SK-N-SH treated with all-trans-retinoic acid at 6 μM for 48 hours (cell line): ENCODE data around the gene C18orf63.

ENCODE experiments used
- ATAC-seq: fragments of 200-7000 bp; cut with Tn5 transposase; 3 replicates; pipeline ENCODE4 v1.9.1; 2020; ENCODE audit warnings: mild to moderate bottlenecking, moderate library complexity
- ARNTL ChIP-seq: fragments of 450-650 bp; formaldehyde crosslinking; IDR thresholded peaks from 2 replicates; pipeline ENCODE4 v1.5.0; 2020; ENCODE audit warnings: low read depth, mild to moderate bottlenecking, moderate library complexity, borderline replicate concordance
- BACH2 ChIP-seq: fragments of 250-450 bp; sonication (Bioruptor Pico); IDR thresholded peaks from 2 replicates; pipeline ENCODE4 v1.9.0; 2021; ENCODE audit warnings: mild to moderate bottlenecking, borderline replicate concordance
- CSDC2 ChIP-seq: fragments of 250-450 bp; sonication (Bioruptor Pico); IDR thresholded peaks from 2 replicates; pipeline ENCODE4 v1.5.0; 2020; ENCODE audit warnings: mild to moderate bottlenecking, moderate library complexity
- ESRRG ChIP-seq: fragments of 250-450 bp; sonication (Bioruptor Pico); IDR thresholded peaks from 2 replicates; pipeline ENCODE4 v1.6.1; 2021; ENCODE audit warnings: mild to moderate bottlenecking
- GLIS3 ChIP-seq: fragments of 250-450 bp; sonication (Bioruptor Pico); IDR thresholded peaks from 2 replicates; pipeline ENCODE4 v1.5.0; 2020; ENCODE audit warnings: mild to moderate bottlenecking, moderate library complexity
- ISL1 ChIP-seq: fragments of 250-450 bp; sonication (Bioruptor Pico); IDR thresholded peaks from 2 replicates; pipeline ENCODE4 v2.1.2; 2022; ENCODE audit warnings: mild to moderate bottlenecking, moderate library complexity
- OSR1 ChIP-seq: fragments of 250-450 bp; sonication (Bioruptor Pico); IDR thresholded peaks from 2 replicates; pipeline ENCODE4 v1.8.0; 2022; ENCODE audit warnings: moderate library complexity, mild to moderate bottlenecking, inconsistent platforms
- PPARA ChIP-seq: fragments of 250-450 bp; sonication (Bioruptor Pico); IDR thresholded peaks from 2 replicates; pipeline ENCODE4 v1.5.0; 2020; ENCODE audit warnings: mild to moderate bottlenecking, borderline replicate concordance
- RARB ChIP-seq: fragments of 250-450 bp; sonication (Bioruptor Pico); IDR thresholded peaks from 2 replicates; pipeline ENCODE4 v1.8.0; 2021; ENCODE audit warnings: mild to moderate bottlenecking, moderate library complexity
- SNAI2 ChIP-seq: fragments of 250-450 bp; sonication (Bioruptor Pico); IDR thresholded peaks from 2 replicates; pipeline ENCODE4 v1.5.0; 2020; ENCODE audit warnings: mild to moderate bottlenecking, moderate library complexity
- TCF4 ChIP-seq: fragments of 250-450 bp; sonication (Bioruptor Pico); IDR thresholded peaks from 2 replicates; pipeline ENCODE4 v1.8.0; 2021; ENCODE audit warnings: mild to moderate bottlenecking, moderate library complexity, borderline replicate concordance
- TOX ChIP-seq: fragments of 250-450 bp; sonication (Bioruptor Pico); IDR thresholded peaks from 2 replicates; pipeline ENCODE4 v1.8.0; 2021; ENCODE audit warnings: mild to moderate bottlenecking, moderate library complexity, borderline replicate concordance
- ZC3H10 ChIP-seq: fragments of 250-450 bp; sonication (Bioruptor Pico); IDR thresholded peaks from 2 replicates; pipeline ENCODE4 v1.5.1; 2021; ENCODE audit warnings: mild to moderate bottlenecking, moderate library complexity
- ZFP3 ChIP-seq: fragments of 250-450 bp; sonication (Bioruptor Pico); IDR thresholded peaks from 2 replicates; pipeline ENCODE4 v1.5.0; 2020; ENCODE audit warnings: mild to moderate bottlenecking, moderate library complexity
- ZFP30 ChIP-seq: fragments of 450-650 bp; formaldehyde crosslinking; IDR thresholded peaks from 2 replicates; pipeline ENCODE4 v1.5.0; 2022; ENCODE audit warnings: mild to moderate bottlenecking, moderate library complexity
- ZNF565 ChIP-seq: fragments of 450-650 bp; formaldehyde crosslinking; conservative IDR thresholded peaks from 2 replicates; pipeline ENCODE4 v1.5.0; 2020; ENCODE audit warnings: low read depth, mild to moderate bottlenecking, moderate library complexity
- ZNF70 ChIP-seq: fragments of 450-650 bp; formaldehyde crosslinking; IDR thresholded peaks from 2 replicates; pipeline ENCODE4 v1.5.0; 2020; ENCODE audit warnings: mild to moderate bottlenecking, moderate library complexity
- ZNF8 ChIP-seq: fragments of 450-650 bp; formaldehyde crosslinking; IDR thresholded peaks from 2 replicates; pipeline ENCODE4 v1.5.0; 2020; ENCODE audit warnings: mild to moderate bottlenecking, moderate library complexity
- TF ChIP-seq, protein P1 (sequence below): fragments of 250-450 bp; sonication (Bioruptor Pico); IDR thresholded peaks from 2 replicates; pipeline ENCODE4 v1.8.0; 2020; ENCODE audit warnings: mild to moderate bottlenecking, moderate library complexity, borderline replicate concordance
- TF ChIP-seq, protein P2 (sequence below): fragments of 250-450 bp; sonication (Bioruptor Pico); IDR thresholded peaks from 2 replicates; pipeline ENCODE4 v1.5.1; 2021; ENCODE audit warnings: mild to moderate bottlenecking, moderate library complexity
- TF ChIP-seq, protein P3 (sequence below): fragments of 250-450 bp; sonication (Bioruptor Pico); IDR thresholded peaks from 2 replicates; pipeline ENCODE4 v1.8.0; 2021; ENCODE audit warnings: low read depth, mild to moderate bottlenecking, moderate library complexity, borderline replicate concordance
- TF ChIP-seq, protein P4 (sequence below): fragments of 250-450 bp; sonication (Bioruptor Pico); IDR thresholded peaks from 2 replicates; pipeline ENCODE4 v1.5.1; 2020; ENCODE audit warnings: low read depth, mild to moderate bottlenecking, moderate library complexity
- TF ChIP-seq, protein P5 (sequence below): fragments of 250-450 bp; sonication (Bioruptor Pico); IDR thresholded peaks from 2 replicates; pipeline ENCODE4 v1.5.0; 2020; ENCODE audit warnings: mild to moderate bottlenecking, moderate library complexity

Gene C18orf63

DNA sequence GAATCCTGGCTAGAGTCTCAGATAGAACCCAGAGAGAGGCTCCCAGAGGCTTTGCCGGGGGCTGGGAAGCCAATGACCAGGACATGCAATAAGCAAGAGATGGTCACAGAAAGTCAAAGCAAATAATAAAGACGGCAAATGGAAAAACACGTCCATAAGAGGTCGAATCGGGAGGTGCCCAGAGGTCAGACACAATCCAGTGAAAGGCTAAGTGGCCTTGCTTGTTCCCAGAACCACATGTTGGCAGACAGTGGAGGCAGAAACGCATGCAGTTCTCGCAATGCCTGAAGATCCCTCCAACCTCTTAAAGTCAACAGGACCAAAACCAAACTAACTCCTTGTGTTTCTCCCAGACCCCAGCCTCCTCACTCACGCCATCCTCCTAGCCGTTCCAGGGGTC lies 26.9 kb upstream of the C18orf63 start (continued):
- TF ChIP-seq, protein P1, sequence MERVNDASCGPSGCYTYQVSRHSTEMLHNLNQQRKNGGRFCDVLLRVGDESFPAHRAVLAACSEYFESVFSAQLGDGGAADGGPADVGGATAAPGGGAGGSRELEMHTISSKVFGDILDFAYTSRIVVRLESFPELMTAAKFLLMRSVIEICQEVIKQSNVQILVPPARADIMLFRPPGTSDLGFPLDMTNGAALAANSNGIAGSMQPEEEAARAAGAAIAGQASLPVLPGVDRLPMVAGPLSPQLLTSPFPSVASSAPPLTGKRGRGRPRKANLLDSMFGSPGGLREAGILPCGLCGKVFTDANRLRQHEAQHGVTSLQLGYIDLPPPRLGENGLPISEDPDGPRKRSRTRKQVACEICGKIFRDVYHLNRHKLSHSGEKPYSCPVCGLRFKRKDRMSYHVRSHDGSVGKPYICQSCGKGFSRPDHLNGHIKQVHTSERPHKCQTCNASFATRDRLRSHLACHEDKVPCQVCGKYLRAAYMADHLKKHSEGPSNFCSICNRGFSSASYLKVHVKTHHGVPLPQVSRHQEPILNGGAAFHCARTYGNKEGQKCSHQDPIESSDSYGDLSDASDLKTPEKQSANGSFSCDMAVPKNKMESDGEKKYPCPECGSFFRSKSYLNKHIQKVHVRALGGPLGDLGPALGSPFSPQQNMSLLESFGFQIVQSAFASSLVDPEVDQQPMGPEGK (CRISPR knock-in tag): no peak
- TF ChIP-seq TCF4 (CRISPR knock-in tag) (no peak), ARNTL (CRISPR knock-in tag) (no peak), ZNF70 (CRISPR knock-in tag) (no peak), GLIS3 (CRISPR knock-in tag) (no peak), ZFP3 (no peak)
- TF ChIP-seq, protein P2, sequence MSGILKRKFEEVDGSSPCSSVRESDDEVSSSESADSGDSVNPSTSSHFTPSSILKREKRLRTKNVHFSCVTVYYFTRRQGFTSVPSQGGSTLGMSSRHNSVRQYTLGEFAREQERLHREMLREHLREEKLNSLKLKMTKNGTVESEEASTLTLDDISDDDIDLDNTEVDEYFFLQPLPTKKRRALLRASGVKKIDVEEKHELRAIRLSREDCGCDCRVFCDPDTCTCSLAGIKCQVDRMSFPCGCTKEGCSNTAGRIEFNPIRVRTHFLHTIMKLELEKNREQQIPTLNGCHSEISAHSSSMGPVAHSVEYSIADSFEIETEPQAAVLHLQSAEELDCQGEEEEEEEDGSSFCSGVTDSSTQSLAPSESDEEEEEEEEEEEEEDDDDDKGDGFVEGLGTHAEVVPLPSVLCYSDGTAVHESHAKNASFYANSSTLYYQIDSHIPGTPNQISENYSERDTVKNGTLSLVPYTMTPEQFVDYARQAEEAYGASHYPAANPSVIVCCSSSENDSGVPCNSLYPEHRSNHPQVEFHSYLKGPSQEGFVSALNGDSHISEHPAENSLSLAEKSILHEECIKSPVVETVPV (CRISPR knock-in tag): no peak
- TF ChIP-seq, all 23 proteins: peak for 0

DNA sequence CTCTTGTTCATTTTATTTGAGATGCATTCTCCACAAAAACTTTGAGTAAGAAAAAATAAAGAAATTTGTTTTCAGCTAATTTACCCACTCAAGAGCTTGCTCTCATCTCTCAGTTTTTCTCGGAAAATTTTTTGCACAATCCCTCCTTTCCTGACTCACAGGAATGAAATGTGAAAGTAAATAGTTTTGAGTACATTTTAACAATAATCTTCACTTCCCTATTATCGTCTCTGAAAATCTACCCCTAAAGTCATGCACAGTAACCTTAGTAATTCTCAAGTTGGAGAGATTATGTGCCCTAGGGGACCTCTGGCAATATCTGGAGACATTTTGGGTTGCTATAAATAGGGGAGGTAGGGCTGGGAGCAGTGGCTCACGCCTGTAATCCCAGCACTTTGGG lies 26.5 kb upstream of the C18orf63 start:
- no peak for ATAC-seq
- no peak for TF ChIP-seq ARNTL (CRISPR knock-in tag)
- TF ChIP-seq GLIS3 (CRISPR knock-in tag): no peak
- no peak for TF ChIP-seq OSR1
- TF ChIP-seq, protein P3, sequence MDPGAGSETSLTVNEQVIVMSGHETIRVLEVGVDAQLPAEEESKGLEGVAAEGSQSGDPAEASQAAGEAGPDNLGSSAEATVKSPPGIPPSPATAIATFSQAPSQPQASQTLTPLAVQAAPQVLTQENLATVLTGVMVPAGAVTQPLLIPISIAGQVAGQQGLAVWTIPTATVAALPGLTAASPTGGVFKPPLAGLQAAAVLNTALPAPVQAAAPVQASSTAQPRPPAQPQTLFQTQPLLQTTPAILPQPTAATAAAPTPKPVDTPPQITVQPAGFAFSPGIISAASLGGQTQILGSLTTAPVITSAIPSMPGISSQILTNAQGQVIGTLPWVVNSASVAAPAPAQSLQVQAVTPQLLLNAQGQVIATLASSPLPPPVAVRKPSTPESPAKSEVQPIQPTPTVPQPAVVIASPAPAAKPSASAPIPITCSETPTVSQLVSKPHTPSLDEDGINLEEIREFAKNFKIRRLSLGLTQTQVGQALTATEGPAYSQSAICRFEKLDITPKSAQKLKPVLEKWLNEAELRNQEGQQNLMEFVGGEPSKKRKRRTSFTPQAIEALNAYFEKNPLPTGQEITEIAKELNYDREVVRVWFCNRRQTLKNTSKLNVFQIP (CRISPR knock-in tag): no peak
- no peak for TF ChIP-seq ZNF565 (CRISPR knock-in tag)
- TF ChIP-seq RARB: no peak
- TF ChIP-seq, protein P4, sequence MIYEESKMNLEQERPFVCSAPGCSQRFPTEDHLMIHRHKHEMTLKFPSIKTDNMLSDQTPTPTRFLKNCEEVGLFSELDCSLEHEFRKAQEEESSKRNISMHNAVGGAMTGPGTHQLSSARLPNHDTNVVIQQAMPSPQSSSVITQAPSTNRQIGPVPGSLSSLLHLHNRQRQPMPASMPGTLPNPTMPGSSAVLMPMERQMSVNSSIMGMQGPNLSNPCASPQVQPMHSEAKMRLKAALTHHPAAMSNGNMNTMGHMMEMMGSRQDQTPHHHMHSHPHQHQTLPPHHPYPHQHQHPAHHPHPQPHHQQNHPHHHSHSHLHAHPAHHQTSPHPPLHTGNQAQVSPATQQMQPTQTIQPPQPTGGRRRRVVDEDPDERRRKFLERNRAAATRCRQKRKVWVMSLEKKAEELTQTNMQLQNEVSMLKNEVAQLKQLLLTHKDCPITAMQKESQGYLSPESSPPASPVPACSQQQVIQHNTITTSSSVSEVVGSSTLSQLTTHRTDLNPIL: no peak
- TF ChIP-seq ZFP3: no peak
- no peak for TF ChIP-seq SNAI2 (CRISPR knock-in tag)
- no peak for TF ChIP-seq ZFP30 (CRISPR knock-in tag)
- no peak for TF ChIP-seq ESRRG (CRISPR knock-in tag)
- TF ChIP-seq CSDC2: no peak
- no peak for TF ChIP-seq TCF4 (CRISPR knock-in tag)
- TF ChIP-seq ZC3H10 (CRISPR knock-in tag): no peak
- no peak for TF ChIP-seq BACH2 (CRISPR knock-in tag)

DNA sequence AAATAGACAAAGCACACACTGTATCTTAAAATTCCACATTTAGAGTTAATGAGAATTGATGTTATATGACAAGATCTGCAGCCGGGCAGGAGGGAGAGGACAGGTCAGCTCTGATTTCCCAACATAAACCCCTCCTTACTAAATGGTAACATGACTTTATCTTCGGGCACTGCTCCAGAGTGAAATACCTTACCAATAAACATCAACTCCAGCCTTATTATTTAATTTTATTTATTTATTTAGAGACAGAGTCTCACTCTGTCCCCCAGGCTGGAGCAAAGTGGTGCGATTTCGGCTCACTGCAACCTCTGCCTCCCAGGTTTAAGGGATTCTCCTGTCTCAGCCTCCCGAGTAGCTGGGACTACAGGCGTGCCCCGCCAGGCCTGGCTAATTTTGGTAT lies 25.6 kb upstream of the C18orf63 start:
- TF ChIP-seq PPARA (CRISPR knock-in tag) (no peak), ESRRG (CRISPR knock-in tag) (no peak), ISL1 (CRISPR knock-in tag) (no peak), ZNF8 (no peak), TOX (no peak), ZNF70 (CRISPR knock-in tag) (no peak), BACH2 (CRISPR knock-in tag) (no peak), ZC3H10 (CRISPR knock-in tag) (no peak), ZFP3 (no peak), RARB (no peak), TCF4 (CRISPR knock-in tag) (no peak), ZNF565 (CRISPR knock-in tag) (no peak), CSDC2 (no peak)
- TF ChIP-seq, protein P1 (CRISPR knock-in tag): no peak
- TF ChIP-seq, protein P5, sequence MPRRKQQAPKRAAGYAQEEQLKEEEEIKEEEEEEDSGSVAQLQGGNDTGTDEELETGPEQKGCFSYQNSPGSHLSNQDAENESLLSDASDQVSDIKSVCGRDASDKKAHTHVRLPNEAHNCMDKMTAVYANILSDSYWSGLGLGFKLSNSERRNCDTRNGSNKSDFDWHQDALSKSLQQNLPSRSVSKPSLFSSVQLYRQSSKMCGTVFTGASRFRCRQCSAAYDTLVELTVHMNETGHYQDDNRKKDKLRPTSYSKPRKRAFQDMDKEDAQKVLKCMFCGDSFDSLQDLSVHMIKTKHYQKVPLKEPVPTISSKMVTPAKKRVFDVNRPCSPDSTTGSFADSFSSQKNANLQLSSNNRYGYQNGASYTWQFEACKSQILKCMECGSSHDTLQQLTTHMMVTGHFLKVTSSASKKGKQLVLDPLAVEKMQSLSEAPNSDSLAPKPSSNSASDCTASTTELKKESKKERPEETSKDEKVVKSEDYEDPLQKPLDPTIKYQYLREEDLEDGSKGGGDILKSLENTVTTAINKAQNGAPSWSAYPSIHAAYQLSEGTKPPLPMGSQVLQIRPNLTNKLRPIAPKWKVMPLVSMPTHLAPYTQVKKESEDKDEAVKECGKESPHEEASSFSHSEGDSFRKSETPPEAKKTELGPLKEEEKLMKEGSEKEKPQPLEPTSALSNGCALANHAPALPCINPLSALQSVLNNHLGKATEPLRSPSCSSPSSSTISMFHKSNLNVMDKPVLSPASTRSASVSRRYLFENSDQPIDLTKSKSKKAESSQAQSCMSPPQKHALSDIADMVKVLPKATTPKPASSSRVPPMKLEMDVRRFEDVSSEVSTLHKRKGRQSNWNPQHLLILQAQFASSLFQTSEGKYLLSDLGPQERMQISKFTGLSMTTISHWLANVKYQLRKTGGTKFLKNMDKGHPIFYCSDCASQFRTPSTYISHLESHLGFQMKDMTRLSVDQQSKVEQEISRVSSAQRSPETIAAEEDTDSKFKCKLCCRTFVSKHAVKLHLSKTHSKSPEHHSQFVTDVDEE (CRISPR knock-in tag): no peak
- TF ChIP-seq, protein P3 (CRISPR knock-in tag): no peak
- TF ChIP-seq, protein P2 (CRISPR knock-in tag): no peak
- ATAC-seq: no peak
